Measurements from ENCODE around the gene ECT2. TPM values are rescaled to one million over a fixed set of nuclear protein-coding genes. Genes with fewer than 3 reads are reported as not detected.
A peak's percentile ranks its signal among the peaks of the same experiment; 100 is the strongest.
"Not testable (repeated sequence)": the region's sequence is repeated elsewhere in the genome, so short reads cannot be mapped to it uniquely, and the experiment has no call there.

Gene ECT2
- total RNA-seq, 8 experiments from 2014 or later = 5.2 to 49.4 (median 13.9) TPM

GRCh38 chr3:172710664-172711453, 39.7 kb upstream of the ECT2 start, which contains the start of gene NCEH1:
NCEH1 (minus strand) TSS chr3:172711067; CDS start chr3:172710984, 83 bp downstream.
- 0 to 5% (median 0%) methylated on average over 1 to 25 of the region's 41 CpGs; no CpG with 5 or more reads in 1 of the 10 experiments for WGBS, 10 experiments
- Histone ChIP-seq H3K4me3 (peak within 1 kb of the TSS; percentile 52 to 75 (median 55)), H3K4me1 (replicated peaks in 1 of 2) (peaks cover 0 to 3% of the 10 kb centered on the region in 2 donors), H3K27ac (peak within 1 kb of the TSS in 1 of 2 donors; percentile 15)
- peak; percentile 91 to 99 (median 98) for ATAC-seq (replicated peaks in 6 of 8)
- in situ Hi-C loops (cut with MboI; ENCODE audit: low pct_unique_long_range_greater_than_20kb in 2 of 9, low sequenced_read_pairs in 9 of 9, unreplicated experiment in 9 of 9) = no loop called here

DNA sequence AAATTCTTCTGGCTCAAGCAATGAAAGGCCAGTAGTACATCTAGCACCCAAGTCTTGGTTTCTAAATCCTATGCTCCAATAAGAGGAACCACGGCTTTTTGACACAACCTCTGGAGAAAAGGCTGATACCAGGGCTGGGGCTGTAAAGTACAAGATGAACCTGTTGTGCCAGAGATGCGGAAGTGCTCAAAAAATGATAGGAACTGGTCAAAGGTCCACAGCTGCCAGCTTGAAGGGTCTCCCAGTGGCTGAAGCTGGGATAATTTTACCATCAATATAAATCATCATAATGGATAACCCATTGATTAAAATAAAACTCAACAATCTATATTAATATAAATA, 39.1 kb upstream of the ECT2 start:
- WGBS, 10 experiments = 0 to 67% (median 40%) methylated on average over 1 to 2 of the region's 2 CpGs; no CpG with 5 or more reads in 4 of the 10 experiments
- in situ Hi-C loops (cut with MboI; ENCODE audit: low pct_unique_long_range_greater_than_20kb in 2 of 9, low sequenced_read_pairs in 9 of 9, unreplicated experiment in 9 of 9) = no loop called here
- peak overlapping the region in 1 of 2 donors; percentile 15 for H3K27ac ChIP-seq
- ATAC-seq (replicated peaks in 6 of 8) = peak in 3 of 8 experiments; percentile 1 to 8 (median 2)
- H3K4me1 ChIP-seq (replicated peaks in 1 of 2) = peaks cover 0 to 3% of the 10 kb centered on the region in 2 donors
- peak overlapping the region; percentile 52 to 75 (median 55) for H3K4me3 ChIP-seq

DNA sequence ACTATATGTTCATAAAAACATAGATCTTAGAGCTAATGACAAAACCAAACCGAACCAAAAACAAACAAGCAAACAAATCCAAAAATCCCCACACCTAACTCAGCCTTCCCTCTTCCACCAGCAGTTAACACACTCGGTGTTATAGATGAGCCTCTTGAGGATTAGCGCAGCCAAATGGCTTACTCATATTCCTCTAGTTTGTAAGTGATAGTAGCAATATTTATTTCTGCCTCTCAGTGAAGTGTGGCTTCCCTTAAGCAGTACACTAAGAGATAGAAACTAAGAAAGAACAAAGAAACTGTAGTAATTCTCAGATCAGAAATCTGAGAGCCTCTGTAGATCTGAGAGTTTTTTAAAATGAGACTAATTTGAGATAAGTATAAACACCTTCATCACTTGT, 37.2 kb upstream of the ECT2 start:
- Histone ChIP-seq H3K4me1 (replicated peaks in 1 of 2) (peaks cover 0 to 3% of the 10 kb centered on the region in 2 donors), H3K4me3 (no peak overlapping the region), H3K27ac (no peak overlapping the region)
- ATAC-seq (replicated peaks in 6 of 8) = no peak
- in situ Hi-C loops (cut with MboI; ENCODE audit: low pct_unique_long_range_greater_than_20kb in 2 of 9, low sequenced_read_pairs in 9 of 9, unreplicated experiment in 9 of 9) = no loop called here
- 8 to 100% (median 66%) methylated on average over 1 to 3 of the region's 3 CpGs for WGBS, 10 experiments

DNA sequence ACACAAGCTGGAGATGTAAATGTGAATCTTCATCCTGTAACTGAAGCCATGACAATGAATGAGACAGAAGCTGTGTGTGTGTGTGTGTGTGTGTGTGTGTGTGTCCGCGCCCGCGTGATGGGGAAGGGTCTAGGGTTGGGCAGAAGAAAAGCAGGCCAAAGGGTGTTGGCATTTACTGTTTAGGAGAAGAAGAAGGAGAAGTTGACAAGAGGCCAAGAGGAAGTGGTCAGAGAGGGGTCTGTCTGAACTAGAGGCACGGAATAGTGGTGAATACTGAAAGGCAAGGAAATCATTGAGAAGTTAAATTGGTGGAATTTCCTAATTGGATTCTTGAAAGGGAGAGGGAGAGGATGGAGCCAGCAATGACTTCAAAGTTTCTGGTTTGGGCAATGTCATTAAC, 34.0 kb upstream of the ECT2 start:
- 66 to 100% (median 93%) methylated on average over 3 to 5 of the region's 5 CpGs for WGBS, 10 experiments
- Histone ChIP-seq H3K4me3 (no peak overlapping the region), H3K27ac (no peak overlapping the region), H3K4me1 (replicated peaks in 1 of 2) (peaks cover 0 to under 1% of the 10 kb centered on the region in 2 donors)
- ATAC-seq (replicated peaks in 6 of 8) = no peak
- in situ Hi-C loops (cut with MboI; ENCODE audit: low pct_unique_long_range_greater_than_20kb in 2 of 9, low sequenced_read_pairs in 9 of 9, unreplicated experiment in 9 of 9) = no loop called here

DNA sequence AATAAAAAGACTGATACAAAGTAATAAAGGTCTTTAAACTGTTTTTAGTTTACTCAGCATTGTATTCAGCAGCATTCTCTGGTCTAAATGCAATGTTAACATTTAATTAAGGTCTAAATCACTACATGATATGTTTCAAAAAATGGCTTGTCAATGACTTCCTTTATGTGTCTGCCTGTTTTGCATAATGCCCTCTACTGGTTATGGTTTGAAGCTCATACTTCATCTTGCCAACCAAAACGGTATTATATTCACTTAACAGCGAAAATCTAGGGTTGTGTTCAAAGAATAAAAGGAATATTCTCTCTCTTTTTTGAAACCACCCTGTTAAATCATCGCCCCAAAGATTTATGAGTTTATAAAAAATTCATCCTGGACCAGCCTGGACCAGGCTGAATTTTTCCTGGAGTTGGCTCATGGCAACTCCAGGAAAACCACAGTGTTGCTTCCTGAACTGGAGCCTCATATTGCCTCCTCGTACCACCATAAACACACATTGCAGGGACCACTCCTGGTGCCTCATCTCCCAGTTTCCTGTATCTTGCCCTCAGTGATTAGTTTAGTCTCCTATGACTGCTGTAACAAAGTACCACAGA, 32.9 kb upstream of the ECT2 start:
- Histone ChIP-seq H3K4me3 (no peak overlapping the region), H3K27ac (no peak overlapping the region), H3K4me1 (replicated peaks in 1 of 2) (no peaks in the 10 kb centered on the region)
- 5 to 100% (median 76%) methylated on average over 1 to 4 of the region's 4 CpGs; no CpG with 5 or more reads in 1 of the 10 experiments for WGBS, 10 experiments
- in situ Hi-C loops (cut with MboI; ENCODE audit: low pct_unique_long_range_greater_than_20kb in 2 of 9, low sequenced_read_pairs in 9 of 9, unreplicated experiment in 9 of 9) = no loop called here
- peak in 1 of 8 experiments; percentile 58 for ATAC-seq (replicated peaks in 6 of 8)

DNA sequence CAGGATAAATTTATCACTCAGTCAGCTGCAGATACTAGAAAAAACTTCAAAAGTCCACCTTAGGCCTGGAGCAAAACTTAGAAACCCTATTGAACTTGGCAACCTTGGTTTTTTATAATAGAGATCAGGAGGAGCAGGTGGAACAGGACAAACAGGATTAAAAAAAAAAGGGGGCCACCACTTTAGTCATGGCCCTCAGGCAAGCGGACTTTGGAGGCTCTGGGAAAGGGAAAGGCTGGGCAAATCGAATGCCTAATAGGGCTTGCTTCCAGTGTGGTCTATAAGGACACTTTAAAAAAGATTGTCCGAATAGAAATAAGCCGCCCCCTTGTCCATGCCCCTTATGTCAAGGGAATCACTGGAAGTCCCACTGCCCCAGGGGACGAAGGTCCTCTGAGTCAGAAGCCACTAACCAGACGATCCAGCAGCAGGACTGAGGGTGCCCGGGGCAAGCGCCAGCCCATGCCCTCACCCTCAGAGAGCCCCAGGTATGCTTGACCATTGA, 27.9 kb upstream of the ECT2 start:
- H3K4me1 ChIP-seq (replicated peaks in 1 of 2); ATAC-seq (replicated peaks in 6 of 8); in situ Hi-C loops (cut with MboI; ENCODE audit: low pct_unique_long_range_greater_than_20kb in 2 of 9, low sequenced_read_pairs in 9 of 9, unreplicated experiment in 9 of 9); H3K4me3 ChIP-seq; H3K27ac ChIP-seq: not testable (repeated sequence)
- 40 to 100% (median 66%) methylated on average over 1 to 3 of the region's 8 CpGs; no CpG with 5 or more reads in 4 of the 10 experiments for WGBS, 10 experiments

GRCh38 chr3:172726380-172726779, 24.1 kb upstream of the ECT2 start:
- 17 to 80% (median 71%) methylated on average over 1 of the region's 1 CpG; no CpG with 5 or more reads in 5 of the 10 experiments for WGBS, 10 experiments
- in situ Hi-C loops (cut with MboI; ENCODE audit: low pct_unique_long_range_greater_than_20kb in 2 of 9, low sequenced_read_pairs in 9 of 9, unreplicated experiment in 9 of 9) = no loop called here
- Histone ChIP-seq H3K4me3 (no peak overlapping the region), H3K4me1 (replicated peaks in 1 of 2) (no peaks in the 10 kb centered on the region), H3K27ac (no peak overlapping the region)
- ATAC-seq (replicated peaks in 6 of 8) = no peak

DNA sequence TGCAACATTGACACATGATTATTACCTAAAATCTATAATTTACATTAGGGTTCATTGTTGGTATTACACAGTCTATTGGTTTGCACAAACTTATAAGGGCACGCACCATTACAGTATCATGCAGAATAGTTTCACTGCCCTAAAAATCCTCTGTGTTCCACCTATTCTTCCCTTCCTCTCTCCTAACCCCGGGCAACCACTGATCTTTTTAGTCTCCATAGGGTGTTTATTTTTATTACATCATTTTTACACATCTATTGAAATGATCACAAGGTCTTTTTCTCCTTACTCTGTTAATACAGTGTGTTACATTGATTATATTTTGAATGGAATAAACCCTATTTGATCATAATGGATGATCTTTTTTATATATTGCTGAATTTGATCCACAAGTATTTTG, 15.5 kb upstream of the ECT2 start:
- ATAC-seq (replicated peaks in 6 of 8) = no peak
- no peak overlapping the region for H3K4me3 ChIP-seq
- H3K4me1 ChIP-seq (replicated peaks in 1 of 2) = no peaks in the 10 kb centered on the region
- in situ Hi-C loops (cut with MboI; ENCODE audit: low pct_unique_long_range_greater_than_20kb in 2 of 9, low sequenced_read_pairs in 9 of 9, unreplicated experiment in 9 of 9) = no loop called here
- 22 to 100% (median 83%) methylated on average over 1 to 2 of the region's 2 CpGs; no CpG with 5 or more reads in 1 of the 10 experiments for WGBS, 10 experiments
- H3K27ac ChIP-seq = no peak overlapping the region

DNA sequence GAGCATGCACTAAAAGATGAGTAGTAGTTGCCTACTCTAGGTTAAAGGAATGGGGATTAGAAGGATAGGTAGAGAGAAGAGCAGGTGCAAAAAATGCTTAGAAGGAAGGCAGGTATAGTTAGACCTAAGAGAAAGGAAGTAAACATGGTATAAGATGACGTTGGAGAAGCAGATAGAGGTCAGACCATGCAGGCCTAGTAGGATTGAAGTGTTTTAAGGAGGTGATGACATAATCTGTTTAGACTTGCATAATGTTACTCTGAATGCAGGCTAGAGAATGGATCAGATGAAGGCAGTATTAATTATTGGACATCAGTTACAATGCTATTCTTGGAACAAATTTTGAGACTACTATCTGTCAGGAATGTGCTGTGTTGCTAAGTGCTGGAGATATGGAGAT, 11.1 kb upstream of the ECT2 start:
- H3K27ac ChIP-seq = no peak overlapping the region
- H3K4me1 ChIP-seq (replicated peaks in 1 of 2) = no peaks in the 10 kb centered on the region
- no peak for ATAC-seq (replicated peaks in 6 of 8)
- WGBS, 10 experiments = 44 to 100% (median 80%) methylated on average over 1 of the region's 1 CpG; no CpG with 5 or more reads in 1 of the 10 experiments
- in situ Hi-C loops (cut with MboI; ENCODE audit: low pct_unique_long_range_greater_than_20kb in 2 of 9, low sequenced_read_pairs in 9 of 9, unreplicated experiment in 9 of 9) = no loop called here
- H3K4me3 ChIP-seq = no peak overlapping the region

GRCh38 chr3:172746475-172746874, 4.1 kb upstream of the ECT2 start:
- no peak for ATAC-seq (replicated peaks in 6 of 8)
- Histone ChIP-seq H3K4me3 (no peak overlapping the region), H3K4me1 (replicated peaks in 1 of 2) (peaks cover 4 to 5% of the 10 kb centered on the region in 2 donors), H3K27ac (no peak overlapping the region)
- in situ Hi-C loops (cut with MboI; ENCODE audit: low pct_unique_long_range_greater_than_20kb in 2 of 9, low sequenced_read_pairs in 9 of 9, unreplicated experiment in 9 of 9) = no loop called here
- 52 to 100% (median 82%) methylated on average over 1 to 2 of the region's 2 CpGs for WGBS, 10 experiments

GRCh38 chr3:172749230-172749965, 1.1 kb upstream of the ECT2 start:
- WGBS, 10 experiments = 0 to 80% (median 17%) methylated on average over 2 to 8 of the region's 8 CpGs
- peaks cover 4 to 5% of the 10 kb centered on the region in 2 donors for H3K4me1 ChIP-seq (replicated peaks in 1 of 2)
- peak in 3 of 8 experiments; percentile 23 to 39 (median 36) for ATAC-seq (replicated peaks in 6 of 8)
- peak overlapping the region in 1 of 5 donors; percentile 67 for H3K4me3 ChIP-seq
- in situ Hi-C loops (cut with MboI; ENCODE audit: low pct_unique_long_range_greater_than_20kb in 2 of 9, low sequenced_read_pairs in 9 of 9, unreplicated experiment in 9 of 9) = no loop called here
- no peak overlapping the region for H3K27ac ChIP-seq

DNA sequence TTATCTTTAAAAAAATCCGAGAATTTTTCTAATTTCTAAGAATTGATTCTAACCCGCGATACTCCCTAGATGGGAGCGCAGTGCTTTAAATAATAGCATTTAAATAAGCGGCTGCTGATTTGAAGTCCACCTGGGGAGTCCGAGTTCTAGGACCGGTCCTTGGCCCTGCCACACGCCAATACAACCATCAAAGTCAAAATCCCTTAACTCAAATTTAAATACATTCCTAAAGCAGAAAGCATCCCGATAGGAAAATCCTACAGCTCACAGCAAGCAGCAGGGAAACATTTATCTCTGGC, 508 bp upstream of the ECT2 start:
- 0 to 34% (median 17%) methylated on average over 3 to 9 of the region's 9 CpGs; no CpG with 5 or more reads in 1 of the 10 experiments for WGBS, 10 experiments
- ATAC-seq (replicated peaks in 6 of 8) = no peak
- Histone ChIP-seq H3K27ac (no peak overlapping the region), H3K4me3 (peak overlapping the region; percentile 26 to 67 (median 47)), H3K4me1 (replicated peaks in 1 of 2) (peaks cover 4 to 5% of the 10 kb centered on the region in 2 donors)
- in situ Hi-C loops (cut with MboI; ENCODE audit: low pct_unique_long_range_greater_than_20kb in 2 of 9, low sequenced_read_pairs in 9 of 9, unreplicated experiment in 9 of 9) = no loop called here
